Medulla oblongata (tissue), 1 donor: ENCODE data around the gene UGDH.

Experiments
- DNase-seq: peaks from one replicate; pipeline ENCODE4 v3.0.0-alpha.2; 2015; ENCODE audit errors: extremely low spot score

The UGDH gene

DNA sequence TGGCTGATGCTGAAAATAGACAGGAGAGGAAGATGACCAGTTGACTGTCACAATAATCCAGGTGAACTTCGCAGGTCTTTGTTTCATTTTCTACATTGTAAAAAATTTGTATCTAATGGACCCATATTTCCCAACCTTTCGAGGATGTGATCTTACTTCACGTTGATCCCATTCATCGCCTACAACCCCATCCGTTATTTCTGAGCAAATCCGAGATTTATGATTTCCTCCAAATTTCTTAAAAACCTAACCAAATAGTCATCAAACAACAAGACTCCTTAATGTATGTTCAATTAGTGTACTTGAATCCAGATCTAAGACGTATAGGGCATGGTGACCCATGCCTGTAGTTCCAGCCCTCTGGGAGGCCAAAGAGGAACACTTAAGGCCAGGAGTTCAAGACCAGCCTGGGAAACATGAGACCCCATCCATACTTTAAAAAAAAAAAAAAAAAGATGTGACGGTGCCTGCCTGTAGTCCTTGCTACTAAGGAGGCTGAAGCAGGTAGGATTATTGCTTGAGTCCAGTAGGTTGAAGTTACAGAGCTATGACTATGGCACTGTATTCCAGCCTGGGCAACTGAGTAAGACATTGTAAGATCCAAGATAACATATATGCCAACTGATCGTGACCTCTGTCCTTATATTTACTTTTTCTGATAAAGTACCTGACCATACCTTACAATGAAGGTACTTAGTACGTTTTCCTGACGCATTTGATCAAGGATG, 74.2 kb downstream of the UGDH start:
- no peak for DNase-seq

DNA sequence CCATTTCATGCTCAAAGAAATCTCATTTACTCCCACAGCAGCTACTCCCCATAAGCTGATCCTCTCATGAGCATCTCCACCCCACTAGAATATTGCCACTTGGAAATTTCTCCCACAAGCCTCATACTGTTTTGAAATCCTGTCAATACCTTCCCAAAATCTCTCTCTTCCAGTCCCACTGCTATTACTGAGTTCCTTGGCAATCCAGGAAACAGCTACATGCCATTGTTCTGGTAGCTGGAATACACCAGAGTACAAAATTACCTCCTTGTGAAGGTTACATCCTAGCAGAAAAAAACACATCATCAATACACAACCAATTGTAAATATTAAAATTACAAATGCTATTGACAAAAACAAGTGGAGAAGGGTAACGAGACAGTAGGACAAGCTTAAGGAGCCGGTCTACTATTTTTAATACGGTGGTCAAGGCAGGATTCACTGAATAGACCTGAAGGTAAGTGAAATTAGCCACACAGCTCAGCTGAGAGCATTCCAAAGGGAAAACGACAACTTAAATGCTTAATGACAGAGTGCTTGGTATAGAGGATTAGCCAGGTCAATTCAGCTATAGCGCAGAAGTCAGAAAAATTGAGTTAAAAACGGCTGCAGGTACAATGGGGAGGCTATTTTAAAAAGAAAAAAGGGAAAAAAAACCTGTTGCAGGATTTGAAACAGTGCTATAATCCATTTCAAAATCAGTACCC, 74.9 kb downstream of the UGDH start:
- no peak for DNase-seq

DNA sequence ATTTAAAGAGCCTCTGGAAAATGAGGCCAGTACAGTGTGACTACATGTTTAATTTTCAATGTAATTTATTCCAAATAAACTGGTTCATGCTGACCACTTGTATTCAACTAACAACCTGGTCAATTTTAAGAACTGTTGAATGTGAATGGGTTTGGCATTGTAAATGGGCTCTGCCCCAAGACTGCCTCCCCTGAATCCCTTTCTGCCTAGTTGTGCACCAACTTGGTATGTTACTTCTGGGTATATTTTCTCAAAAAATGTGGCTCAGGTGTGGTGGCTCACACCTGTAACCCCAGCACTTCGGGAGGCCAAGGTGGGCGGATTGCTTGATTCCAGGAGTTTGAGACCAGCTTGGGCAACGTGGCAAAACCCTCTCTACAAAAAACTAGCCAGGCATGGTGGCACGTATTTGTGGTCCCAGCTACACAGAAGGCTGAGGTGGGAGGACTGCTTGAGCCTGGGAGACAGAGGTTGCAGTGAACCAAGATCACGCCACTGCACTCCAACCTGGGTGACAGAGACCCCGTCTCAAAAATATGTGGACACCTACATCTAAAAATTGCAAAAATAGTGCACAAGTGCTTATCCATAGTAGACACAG, 75.7 kb downstream of the UGDH start:
- no peak for DNase-seq

DNA sequence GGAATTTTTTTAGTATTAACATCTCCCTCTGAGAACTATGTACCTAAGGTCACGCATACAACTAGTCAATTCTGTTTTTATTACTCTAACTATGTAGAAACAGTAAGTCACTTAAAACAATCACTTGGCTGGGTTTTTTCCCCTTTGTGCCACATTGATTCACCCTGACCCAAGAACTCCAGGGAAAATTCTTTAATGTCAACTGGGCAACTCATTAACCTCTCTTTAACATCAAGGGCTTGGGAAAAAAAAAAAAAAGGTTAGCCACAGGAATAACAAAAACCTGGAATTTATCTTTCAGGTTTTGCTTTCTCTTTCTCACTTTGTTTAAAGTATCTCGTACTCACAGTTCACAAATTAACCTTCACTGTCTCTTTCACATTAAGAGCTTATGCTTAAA, 76.6 kb downstream of the UGDH start:
- DNase-seq: no peak
